Activated CD8-positive, alpha-beta memory T cell treated with anti-CD3 and anti-CD28 coated beads for 1 hour (primary cell): Measurements from ENCODE around the gene CEBPE.
A peak's percentile ranks its signal among the peaks of the same experiment; 100 is the strongest.

Experiments
- DNase-seq, 2 donors: peaks; one replicate each; pipeline ENCODE4 v3.0.0-alpha.2; 2020; ENCODE audit warnings: low read depth in 1 of 2; ENCODE audit errors: extremely low read depth in 1 of 2

Gene CEBPE

DNA sequence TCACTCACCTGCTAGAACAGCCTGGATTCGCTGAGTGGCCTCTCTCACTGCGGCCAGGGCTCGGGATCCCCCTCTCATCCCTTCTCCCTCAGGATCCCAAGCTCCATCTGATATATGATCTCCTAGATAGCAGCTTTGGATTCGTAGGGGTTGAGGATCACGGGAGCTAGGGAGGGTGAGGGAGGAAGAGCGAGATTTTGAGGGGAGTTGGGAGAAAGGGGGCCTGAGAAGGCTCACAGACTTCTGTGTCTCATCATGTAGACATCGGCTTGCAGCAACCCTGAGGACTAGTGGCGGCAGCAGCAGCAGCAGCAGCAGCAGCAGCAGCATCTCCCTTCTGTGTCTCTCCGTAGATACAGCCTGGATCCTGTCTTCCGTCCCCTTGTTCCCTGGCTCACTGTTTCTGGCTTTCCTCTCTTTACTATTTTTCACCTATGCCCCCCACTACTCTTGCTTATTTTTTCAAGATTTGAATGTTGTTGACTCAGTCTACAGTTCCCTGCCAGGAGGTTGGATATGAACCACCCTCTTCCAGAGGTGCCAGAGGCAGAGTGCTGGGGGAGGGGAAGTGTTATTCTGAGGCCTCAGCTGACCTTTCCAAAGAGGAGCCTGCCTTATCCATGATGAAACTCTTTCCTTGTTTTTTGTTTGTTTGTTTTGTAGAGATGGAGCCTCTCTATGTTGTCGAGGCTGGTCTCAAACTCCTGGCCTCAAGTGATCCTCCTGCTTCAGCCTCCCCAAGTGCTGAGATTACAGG lies 14.3 kb downstream of the CEBPE start, which contains the start of gene CIROP:
CIROP (minus strand) TSS at position 399 of the 757 bp plus-strand sequence; CDS start at position 330, 69 bp downstream.
- DNase-seq, result no peak

DNA sequence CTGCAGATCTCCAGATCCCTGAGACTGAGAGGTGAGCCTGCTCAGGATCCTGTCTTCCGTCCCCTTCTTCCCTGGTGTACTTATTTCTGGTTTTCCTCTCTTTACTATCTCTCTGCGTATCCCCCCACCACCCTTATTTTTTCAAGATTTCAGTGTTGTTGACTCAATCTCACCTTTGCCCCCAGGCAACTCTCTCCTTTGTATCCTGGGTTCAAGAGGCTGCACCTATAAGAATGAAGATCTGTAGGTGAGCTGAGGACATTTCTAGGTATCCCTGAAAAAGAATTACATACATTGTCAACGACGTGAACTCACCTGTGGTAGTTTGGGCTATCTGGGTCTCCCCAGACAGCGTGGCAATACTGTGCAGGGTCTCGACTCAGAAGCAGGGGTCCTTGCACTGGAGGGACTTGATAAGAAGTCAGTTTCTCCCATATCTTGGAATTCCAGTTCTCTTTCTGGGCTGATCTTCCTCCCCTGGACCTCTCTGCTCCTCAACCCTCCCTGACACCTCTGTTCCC lies 14.9 kb downstream of the CEBPE start:
- DNase-seq, result no peak

DNA sequence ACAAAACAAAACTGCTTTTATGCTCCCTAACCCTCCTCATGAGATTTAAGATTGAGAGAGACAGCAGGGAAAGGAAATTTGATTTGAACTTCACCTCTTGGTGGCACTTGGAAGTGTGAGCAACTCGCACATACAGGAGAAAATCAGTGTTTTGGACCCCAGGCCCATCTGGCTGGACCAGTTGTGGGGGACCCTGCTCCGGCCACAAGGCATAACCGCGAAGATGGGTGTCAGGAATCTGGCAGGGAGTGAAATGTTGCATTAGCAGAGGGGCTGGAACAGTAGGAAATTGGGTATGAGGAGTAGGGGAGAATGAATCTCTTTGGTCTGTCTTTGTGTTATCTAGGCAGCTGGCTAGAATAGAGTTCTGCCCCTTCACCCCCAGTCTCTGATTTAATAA lies 15.5 kb downstream of the CEBPE start:
- DNase-seq, result no peak

DNA sequence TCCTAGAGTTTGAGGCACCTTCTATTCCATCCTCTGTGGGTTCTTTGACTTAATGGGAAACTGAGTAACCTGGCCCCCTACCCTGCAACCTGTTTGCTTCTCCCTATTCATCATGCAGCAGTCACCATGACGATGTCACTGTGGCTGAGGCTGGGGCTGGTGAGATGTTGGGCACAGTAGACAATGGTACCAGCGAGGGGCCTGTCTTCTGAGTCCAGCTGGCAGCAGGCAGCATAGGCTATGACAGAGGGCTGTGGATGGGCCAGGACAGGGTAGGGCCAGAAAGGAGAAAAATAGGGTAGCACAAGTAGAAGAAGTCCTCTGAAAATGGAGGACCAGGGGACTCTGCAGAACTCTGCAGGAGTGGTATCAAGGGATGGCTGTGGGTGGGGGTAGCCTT lies 16.3 kb downstream of the CEBPE start:
- DNase-seq, result no peak

DNA sequence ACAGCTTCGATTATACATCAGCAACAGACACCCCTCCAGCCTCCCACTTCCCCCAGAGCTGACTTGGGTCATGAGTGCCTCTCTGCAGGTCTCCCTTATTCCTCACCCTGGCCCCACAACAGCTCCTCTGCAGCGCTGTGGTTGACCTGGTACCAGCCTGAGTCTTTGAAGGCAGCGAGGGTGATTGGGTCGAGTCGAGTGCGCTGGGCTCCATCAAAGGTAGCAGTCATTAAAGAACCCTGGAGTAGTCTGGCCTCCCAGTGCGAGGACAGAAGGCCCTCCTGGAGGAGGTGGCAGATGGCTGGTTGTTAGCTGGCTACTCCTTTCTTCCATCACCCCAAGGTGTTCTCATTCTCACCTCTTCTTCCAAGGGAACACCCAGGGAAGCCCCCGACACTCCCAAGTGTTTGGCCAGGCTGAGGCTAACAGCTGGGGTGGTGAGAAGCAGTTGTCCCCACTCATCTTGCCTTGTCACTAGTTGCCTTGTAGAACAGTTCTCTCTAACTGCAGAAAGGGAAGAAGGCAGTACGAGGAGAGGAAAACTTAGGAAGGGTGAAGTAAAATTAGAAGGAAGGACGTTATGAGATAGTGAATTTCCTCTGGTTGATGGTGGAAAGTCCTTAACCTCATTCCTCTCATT lies 16.9 kb downstream of the CEBPE start:
- no peak for DNase-seq

DNA sequence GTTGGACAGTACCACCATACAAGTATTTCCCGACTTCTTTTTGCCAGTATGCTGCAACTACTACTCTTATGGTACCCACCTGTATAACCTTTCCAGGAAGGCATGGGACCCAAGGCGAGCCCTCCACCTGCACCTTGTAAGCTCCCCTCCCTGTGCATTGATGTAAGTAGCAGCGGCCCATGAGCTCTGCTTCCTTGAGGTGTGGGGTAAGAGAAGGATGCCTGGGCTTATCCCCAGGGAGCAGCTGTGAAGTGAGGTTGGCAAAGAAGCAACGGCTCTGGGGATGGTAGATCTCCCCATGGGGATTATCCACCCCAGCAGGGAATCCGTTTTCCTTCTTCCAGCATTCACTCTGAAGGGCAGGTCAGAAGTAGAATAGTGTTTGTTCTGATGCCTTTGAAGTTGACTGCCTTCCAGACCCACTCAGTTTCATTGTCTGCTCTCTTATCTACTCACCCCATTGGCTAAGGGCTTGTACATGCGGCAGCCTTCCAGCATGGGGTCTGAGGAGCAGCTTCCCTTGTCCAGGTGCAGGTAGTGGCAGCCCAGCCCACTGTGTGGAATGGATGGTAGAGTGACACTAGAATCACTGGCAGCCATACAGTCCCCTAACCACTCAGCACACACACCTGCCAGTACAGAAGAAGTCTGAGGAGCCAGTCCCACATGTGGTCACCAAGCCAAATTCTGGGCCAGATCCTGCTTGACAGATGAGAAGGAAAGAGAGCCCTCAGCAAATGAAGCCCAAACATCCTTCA lies 17.7 kb downstream of the CEBPE start:
- no peak for DNase-seq

DNA sequence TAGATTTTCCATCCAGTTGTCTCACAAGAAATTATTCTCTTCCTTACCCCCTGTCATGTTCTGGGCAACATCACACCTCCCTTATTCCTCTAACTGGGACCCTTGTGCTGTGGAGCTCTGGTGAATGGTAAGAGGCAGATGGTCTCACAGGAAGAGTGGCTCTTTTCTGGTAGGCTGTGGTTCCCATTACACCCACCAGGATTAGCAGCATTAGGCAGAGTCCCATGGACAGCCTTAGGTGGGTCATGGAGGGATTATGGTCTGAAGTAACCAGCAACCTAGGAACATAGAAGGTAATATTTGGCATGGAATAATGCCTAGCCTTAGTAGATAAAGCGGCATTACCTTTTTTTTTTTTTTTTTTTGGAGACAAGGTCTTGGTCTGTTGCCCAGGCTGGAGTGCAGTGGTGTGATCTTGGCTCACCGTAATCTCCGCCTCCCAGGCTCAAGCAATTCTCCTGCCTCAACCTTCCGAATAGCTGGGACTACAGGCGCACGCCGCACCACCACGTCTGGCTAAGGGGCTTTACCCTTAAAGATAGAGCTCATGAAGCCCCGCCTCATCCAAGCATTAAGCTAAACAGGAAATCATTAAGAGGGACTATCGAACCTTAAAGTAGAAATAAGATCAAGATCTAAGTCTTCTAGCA lies 19.7 kb downstream of the CEBPE start:
- no peak for DNase-seq

DNA sequence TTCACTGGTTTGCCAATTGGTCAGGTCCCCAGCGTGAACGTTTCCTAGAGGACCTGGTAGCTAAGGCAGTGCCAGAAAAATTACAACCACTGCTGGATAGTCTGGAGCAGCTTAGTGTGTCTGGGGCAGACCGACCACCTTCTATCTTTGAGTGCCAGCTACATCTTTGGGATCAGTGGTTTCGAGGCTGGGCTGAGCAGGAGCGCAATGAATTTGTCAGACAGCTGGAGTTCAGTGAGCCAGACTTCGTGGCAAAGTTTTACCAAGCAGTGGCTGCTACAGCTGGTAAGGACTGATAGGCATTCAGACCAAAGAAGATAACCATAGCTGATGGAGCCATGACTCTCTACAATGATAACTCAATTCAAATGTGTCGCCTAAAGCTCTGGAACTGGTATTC lies 21.3 kb downstream of the CEBPE start:
- DNase-seq, result no peak

DNA sequence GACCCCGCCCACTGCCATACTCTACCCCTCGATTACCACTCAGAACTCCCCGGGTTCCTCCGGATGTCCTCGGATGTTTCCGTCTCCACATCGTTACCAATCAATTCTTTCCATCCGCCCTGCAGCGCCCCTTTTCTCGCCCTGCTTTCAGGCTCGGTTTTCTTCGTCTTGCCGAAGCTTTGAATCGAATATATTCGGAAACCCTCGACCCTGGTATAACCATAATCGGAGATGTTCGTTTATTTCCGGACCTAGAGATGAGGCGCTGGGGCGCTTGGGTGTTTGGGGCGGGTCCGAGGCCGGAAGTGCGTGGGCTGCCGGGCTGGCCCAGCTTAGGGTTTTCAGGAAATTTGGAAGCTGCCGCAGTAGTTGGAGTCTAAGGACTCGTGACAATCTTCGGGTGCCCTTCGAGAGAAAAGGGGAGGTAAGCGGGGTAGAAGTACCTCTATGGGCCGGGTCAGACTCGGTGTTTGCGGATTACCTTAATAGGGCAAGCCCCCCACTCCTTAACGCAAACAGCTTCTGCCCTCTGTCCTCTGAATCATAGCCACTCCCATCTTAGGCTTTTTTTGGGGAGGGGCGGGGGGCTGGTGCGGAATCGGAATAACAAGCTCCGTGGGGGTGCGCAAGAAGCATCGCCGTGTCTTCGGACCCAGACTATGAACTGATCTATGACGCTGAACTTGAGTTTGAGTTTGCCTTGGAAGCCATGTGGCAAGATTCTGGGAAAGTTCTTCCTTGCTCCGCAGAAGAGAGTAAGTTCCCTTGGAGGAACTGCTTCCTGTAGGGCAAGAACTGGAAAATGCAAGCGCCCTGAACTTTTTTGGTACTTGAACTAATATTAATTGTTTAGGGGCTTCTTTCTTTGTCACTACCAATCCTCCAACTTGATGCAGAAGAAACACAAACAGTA lies 23.6 kb downstream of the CEBPE start, which contains the start of gene C14orf119:
C14orf119 (plus strand) TSS at position 310 of the 913 bp plus-strand sequence. CDS start 2,154 bp downstream, outside the sequence.
- peak; percentile 97 to 99 for DNase-seq

DNA sequence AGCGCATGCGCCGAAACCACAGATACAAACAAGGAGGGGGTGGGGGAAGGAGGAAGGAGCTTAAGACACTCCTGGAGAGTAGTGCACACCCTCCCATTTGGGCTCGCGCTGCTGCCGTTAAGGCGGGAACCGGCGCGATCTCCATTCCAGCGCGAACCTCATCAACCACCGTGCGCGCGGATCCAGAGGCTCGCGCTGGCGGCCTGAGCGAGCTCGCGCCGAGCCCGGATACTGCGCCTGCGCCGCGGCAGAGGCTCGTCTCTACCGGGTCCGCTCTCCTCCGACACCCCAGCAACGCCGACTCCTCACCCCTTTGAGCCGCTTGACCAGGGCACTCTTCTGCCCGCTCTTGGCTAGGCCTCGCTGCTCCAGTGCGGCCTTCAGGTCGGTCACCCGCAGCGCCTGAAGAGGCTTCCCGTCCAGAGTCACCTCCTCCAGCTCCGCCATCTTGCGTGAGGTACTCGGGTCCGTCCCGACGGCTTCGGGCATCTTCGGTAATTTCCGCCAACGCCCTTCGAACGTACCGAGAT lies 24.3 kb downstream of the CEBPE start, which contains the start of gene ACIN1:
ACIN1 (minus strand) TSS at position 471 of the 530 bp plus-strand sequence; CDS start at position 447, 24 bp downstream.
- DNase-seq, result peak; percentile 38 to 55

DNA sequence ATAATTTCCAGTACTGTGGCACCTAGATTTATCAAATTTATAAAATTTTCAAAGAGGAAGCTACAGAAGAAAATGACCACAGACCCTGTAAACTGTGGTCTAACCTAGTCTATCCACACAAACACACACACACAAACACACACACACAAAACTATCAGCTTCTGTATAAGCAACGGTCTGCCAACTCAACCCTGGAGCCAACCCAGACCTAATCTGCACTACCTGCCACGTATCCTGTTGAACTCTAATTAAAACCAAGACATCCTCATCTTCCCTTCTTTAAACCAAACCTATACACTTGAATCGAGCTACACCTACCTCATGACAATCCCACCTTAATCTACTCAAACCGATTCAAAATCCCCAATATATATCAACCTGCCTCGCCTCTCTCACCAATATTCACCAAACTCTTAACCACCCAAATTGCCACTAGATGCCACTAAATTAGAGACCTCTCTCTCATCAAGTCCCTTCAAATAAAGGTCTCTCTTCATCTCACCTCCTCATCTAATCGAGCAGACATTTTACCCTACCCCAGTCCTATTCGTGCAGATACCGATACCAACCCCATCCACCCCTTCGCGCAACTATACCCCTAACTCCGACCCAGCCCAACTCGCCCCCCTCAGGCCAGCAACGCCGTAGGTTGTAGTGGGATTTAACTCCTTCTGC lies 24.9 kb downstream of the CEBPE start:
- DNase-seq, result no peak

DNA sequence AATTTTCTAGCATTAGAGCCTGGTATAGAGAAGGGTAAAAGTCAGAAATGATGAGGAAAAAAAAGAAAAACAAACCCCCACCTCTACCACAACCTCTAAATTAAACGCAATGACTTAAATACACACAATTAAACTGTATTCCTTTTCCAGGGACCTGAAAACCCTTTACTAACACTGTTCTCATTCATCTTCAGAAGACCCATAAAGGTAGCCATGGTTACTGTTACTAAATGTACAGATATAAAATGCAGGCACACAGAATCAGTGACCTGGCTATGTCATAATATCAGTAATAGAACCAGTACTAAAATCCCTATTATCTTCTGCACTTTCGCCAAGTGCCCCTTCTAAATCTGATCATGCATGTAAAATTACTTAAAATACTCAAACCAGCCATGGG lies 25.5 kb downstream of the CEBPE start:
- no peak for DNase-seq

DNA sequence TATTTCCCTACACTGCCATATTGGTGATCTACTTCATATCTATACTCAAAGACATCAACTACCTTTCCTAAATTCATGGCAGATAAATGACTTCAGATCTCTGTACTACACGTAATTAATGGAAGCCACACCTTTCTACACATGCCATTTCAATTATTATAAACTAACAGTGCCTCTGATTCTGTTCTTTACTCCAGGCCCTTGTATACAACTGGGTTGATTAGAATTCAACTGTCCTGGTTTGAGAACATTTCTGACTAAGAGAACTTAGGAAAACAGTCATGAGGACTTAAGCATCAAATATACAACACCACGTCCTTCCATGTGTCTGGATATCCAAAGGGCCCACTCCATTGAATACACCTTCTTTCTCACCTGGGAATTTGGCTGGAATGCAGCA lies 26.0 kb downstream of the CEBPE start:
- no peak for DNase-seq

DNA sequence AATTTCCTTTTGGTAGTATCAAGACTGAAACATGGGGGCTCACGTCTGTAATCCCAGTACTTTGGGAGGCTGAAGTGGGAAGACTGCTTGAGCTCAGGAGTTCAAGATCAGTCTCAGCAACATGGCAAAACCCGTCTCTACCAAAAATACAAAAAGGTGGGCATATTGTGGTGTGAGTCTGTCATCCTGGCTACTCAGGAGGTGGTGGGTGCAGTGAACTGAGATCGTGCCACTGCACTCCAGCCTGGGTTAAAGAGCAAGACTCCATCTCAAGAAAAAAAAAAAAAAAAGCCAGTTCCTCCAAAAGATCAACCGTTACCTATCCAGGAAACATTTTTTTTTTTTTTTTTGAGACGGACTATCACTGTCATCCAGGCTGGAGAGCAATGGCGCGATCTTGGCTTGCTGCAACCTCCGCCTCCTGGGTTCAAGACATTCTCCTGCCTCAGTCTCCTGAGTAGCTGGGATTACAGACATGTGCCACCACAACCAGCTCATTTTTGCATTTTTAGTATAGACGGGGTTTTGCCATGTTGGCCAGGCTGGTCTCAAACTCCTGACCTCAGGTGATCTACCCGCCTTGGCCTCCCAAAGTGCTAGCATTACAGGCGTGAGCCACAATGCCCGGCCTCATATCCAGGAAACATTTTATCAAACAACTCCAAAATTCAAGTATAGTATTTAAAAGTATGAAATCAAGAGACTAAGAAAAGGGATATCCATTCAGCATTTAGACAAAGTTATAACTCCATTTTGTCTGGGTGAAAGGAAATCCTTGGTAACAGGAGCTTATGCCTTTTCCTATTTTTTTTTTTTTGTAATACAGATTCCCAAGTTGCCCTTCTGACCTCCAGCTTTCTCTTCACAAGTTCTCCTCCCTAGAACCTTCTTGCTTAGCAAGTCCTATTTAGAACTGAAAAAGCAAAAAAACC lies 27.5 kb downstream of the CEBPE start:
- DNase-seq, result no peak

DNA sequence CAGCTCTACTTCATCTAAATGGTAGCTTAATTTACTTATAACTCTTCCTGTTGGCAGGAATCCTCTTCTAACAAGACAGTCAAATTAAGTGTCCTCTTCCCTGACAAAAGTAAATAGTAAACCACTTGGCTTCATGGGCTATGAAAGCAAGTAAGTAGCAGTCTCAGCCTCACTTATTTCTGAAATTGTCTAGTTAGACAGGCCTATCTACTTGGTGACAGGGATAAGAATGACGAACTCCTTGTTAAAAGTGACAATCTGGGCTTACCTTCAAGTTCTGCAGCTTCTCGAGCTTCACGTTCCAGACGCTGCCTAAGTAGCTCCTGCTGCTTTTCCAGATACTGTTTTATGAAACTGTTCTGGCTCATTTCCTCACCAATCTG lies 28.8 kb downstream of the CEBPE start:
- no peak for DNase-seq

DNA sequence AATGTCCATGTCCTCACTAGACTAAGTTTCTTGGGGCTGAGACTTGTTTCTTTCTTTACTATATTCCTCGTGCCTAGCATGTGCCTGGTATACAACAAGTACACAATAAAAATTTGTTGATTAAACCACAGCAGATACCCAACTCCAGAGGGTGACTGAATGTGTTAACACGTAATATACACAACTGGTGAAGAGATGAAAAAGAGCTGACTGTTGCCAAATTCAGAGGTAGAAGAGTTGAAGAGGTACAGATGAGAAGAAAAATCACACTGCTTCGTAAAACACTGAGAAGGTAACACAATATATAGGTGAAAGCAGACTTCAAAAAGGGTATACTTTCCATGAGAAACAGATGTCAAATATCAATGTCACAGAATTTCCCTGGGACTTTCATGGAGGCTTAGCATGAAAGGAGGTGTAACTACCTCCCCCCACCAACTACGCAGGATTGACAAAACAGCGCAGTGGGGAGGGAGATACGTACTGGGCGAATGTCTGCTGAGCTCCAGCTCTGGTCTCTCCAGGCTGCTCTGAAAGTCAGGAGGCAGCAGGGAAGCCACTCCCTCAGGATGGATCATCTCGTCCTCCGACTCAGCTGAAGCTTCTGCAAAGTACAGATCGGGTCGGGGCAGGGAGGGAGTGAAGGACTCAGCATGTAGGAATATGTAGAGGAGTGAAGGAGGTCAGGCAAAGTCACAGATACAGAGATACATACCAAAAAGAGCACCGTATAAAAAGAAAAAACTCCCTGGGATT lies 29.4 kb downstream of the CEBPE start:
- DNase-seq, result no peak

DNA sequence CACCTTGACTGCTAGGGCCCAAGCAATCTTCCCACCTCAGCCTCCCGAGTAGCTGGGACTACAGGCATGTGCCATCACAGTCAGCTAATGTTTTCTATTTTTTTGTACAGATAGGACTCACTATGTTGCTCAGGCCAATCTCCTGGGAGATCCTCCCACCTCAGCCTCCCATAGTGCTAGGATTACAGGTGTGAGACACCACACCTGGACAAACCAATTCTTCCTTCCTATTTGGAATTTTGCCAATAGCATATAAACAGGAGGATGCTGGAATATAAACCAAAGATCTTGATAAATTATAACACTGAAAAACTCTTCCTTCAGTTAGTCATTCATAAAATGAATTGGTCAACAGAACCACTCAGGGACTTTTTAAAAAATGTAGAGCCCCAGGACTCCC lies 32.5 kb downstream of the CEBPE start:
- DNase-seq, result no peak
